Measurements from ENCODE around the gene TOP2A.

Gene TOP2A

DNA sequence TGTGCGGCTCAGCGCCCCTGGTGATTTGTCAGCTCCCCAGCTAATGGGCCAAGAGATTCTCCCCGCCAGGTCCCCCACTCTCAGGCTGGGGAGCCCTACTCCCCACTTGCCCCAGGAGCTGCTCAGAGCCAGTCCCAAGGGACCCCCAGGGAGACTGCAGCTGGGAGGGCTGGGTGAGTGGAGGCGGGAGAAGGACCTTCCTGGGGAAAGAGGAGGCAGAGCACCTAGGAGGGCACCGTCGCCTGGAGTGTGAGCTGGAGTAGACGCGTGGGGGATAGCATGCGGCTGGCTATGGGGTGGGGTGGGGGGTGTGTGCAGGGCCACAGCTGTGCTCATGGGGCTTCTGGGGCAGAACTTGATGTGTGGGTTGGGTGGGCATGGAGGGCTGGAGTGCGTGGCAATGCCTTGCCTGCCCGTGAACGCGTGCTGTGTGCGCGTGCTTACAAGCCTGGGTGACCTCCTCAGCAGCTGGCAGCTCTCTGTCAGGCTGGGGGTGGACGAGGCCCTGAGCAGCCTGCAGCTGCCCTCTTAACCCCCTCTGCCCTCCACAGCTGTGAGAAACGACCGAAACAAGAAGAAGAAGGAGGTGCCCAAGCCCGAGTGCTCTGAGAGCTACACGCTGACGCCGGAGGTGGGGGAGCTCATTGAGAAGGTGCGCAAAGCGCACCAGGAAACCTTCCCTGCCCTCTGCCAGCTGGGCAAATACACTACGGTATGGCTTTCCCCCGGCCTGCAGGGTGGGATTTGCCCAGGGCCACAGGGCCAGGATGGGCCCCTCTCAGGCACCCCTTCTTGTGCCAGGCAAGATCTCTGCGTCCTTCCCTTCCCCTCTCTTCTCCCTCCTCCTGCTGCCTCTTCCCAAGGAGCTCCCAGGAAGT, 66.1 kb downstream of the TOP2A start:
- TF ChIP-seq TAF1 (IDR thresholded peaks at IDR 0.05; ENCODE audit: borderline replicate concordance, low read depth, low read length) (no peak), POLR2AphosphoS5 (IDR thresholded peaks at IDR 0.05; ENCODE audit: low read depth, low read length) (no peak), POLR2A (IDR thresholded peaks at IDR 0.05; ENCODE audit: low read depth, low read length) (no peak)
- FAIRE-seq = no peak
- no peak for DNase-seq (ENCODE audit: insufficient read length)

- DNase-seq (ENCODE audit: insufficient read length) (no peak), FAIRE-seq (no peak)
- TF ChIP-seq TAF1 (IDR thresholded peaks at IDR 0.05; ENCODE audit: borderline replicate concordance, low read depth, low read length) = no peak
These were observed 66.9 kb downstream of the TOP2A start for GRCh38 chr17:40350689-40351358.

- no peak for DNase-seq (ENCODE audit: insufficient read length)
- no peak for FAIRE-seq
- TF ChIP-seq POLR2A (IDR thresholded peaks at IDR 0.05; ENCODE audit: low read depth, low read length) (no peak), TAF1 (IDR thresholded peaks at IDR 0.05; ENCODE audit: borderline replicate concordance, low read depth, low read length) (no peak), POLR2AphosphoS5 (IDR thresholded peaks at IDR 0.05; ENCODE audit: low read depth, low read length) (no peak)
These were observed 67.6 kb downstream of the TOP2A start for GRCh38 chr17:40349895-40350688.

DNA sequence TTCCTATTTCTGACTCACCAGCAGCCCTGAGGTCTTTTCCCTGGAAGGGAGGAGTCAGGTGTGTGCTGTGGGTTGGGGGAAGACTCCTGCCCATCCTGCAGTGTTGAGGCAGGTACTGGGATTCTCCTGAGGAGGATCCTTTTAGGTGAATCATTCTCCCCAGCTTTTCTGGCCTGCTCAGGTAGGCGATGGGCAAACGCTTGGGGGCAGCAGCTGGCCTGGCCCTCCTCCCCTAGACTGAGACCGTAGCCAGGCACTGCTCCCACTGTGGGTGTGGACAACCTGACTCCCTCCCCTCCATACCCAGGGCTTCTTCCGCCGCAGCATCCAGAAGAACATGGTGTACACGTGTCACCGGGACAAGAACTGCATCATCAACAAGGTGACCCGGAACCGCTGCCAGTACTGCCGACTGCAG, 68.2 kb downstream of the TOP2A start:
- TF ChIP-seq POLR2A (IDR thresholded peaks at IDR 0.05; ENCODE audit: low read depth, low read length) (no peak), POLR2AphosphoS5 (IDR thresholded peaks at IDR 0.05; ENCODE audit: low read depth, low read length) (no peak), TAF1 (IDR thresholded peaks at IDR 0.05; ENCODE audit: borderline replicate concordance, low read depth, low read length) (no peak)
- DNase-seq (ENCODE audit: insufficient read length) (no peak), FAIRE-seq (no peak)

DNA sequence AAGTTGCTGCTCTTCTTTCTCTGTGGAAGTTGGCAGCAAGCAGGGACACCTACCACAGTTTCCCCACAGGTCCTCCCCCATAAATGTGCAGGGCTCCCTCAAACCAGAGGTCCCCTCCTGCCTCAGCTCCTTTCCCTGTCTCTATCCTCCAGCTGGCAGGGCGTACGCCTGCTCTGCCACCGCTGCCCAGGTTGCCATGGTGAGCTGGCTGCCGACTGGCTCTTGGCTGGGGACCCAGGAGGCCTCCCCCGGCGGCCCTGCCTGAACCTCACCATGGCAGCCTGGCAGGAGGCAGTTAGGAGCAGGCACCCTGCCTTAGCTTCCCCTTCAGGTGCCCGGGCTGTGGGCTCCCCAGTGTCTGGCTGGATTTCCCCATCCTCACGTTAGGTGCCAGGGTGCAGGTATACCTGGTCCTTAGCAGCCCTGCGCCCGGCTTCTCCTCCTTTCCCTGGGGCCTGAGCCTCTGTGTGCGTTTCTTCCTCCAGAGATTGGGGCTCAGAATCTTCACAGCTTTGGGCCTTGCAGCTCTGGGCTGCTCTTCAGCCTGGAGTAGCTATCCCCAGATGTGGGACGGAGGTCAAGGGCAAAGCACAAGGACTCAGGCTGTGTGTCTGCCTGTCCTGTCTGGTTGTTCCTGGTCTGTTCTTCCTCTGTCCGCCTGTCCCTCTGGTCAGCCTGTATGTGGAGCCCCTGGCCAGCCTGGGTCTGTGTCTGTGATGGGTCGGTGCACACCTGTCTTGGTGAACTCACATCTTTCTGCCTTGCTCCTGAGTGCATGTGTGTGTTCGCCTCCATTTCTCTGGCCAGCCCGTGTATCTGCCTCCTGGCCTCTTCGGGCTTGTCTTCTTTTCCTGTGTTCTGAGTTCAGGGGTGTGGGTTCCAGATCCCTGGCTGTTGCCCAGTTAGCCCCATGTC, 68.9 kb downstream of the TOP2A start:
- TF ChIP-seq POLR2AphosphoS5 (IDR thresholded peaks at IDR 0.05; ENCODE audit: low read depth, low read length) = no peak
- no peak for TF ChIP-seq TAF1 (IDR thresholded peaks at IDR 0.05; ENCODE audit: borderline replicate concordance, low read depth, low read length)
- no peak for TF ChIP-seq POLR2A (IDR thresholded peaks at IDR 0.05; ENCODE audit: low read depth, low read length)
- FAIRE-seq = no peak
- DNase-seq (ENCODE audit: insufficient read length) = no peak

DNA sequence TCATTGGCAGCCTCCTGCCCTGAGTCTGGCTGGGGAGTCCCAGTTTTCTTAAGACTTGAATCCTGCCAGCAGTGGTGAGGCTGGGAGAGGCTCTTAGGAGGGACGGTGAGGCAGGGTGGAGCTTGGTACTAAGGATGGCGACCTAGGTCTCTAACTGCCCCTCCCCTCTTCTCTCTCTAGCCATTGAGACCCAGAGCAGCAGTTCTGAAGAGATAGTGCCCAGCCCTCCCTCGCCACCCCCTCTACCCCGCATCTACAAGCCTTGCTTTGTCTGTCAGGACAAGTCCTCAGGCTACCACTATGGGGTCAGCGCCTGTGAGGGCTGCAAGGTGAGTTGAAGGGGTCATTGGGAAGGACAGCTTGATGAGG, 69.6 kb downstream of the TOP2A start:
- no peak for DNase-seq (ENCODE audit: insufficient read length)
- no peak for TF ChIP-seq POLR2A (IDR thresholded peaks at IDR 0.05; ENCODE audit: low read depth, low read length)
- no peak for TF ChIP-seq POLR2AphosphoS5 (IDR thresholded peaks at IDR 0.05; ENCODE audit: low read depth, low read length)
- TF ChIP-seq TAF1 (IDR thresholded peaks at IDR 0.05; ENCODE audit: borderline replicate concordance, low read depth, low read length) = no peak
- no peak for FAIRE-seq

DNA sequence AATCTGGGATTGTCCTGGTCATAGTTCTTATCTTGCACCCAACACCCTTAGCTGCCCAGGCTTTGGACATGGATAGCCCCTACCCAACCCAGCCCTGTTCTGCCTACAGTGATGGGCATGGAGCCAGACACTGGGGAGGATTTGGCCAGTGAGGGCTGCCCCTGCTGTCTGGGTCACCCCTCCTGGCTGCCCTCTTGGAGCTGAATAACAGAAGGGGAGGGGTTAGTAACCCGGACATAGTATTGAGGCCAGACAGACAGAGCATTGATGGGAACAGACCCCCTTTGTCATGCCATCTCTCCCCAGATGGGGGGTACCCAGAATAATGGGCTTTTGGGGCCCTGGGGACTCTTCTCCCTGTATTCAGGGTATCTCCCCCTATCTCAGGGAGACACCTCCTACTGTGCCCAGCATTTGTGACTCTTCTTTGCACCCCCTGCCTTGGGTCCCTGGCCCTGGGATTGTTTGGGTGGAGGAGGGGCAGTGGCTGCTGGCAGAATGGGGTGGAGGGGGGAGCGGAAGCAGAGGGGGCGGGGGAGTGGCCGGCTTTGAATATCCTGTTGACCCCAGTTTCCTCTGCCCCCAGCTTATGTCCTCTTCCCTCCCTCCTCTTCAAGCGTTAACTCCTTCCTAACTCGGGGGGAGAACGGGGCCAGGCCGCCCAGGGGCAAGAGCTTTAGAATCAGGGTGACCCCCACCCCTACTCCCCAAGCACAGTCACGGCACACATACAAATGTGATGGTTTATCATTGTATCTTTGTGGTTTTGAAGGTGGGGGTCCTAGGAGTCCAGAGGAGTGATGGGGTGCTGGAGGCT, 70.2 kb downstream of the TOP2A start:
- no peak for TF ChIP-seq POLR2A (IDR thresholded peaks at IDR 0.05; ENCODE audit: low read depth, low read length)
- TF ChIP-seq TAF1 (IDR thresholded peaks at IDR 0.05; ENCODE audit: borderline replicate concordance, low read depth, low read length) = no peak
- TF ChIP-seq POLR2AphosphoS5 (IDR thresholded peaks at IDR 0.05; ENCODE audit: low read depth, low read length) = no peak
- DNase-seq (ENCODE audit: insufficient read length) (no peak), FAIRE-seq (no peak)

- DNase-seq (ENCODE audit: insufficient read length) (no peak), FAIRE-seq (no peak)
These were observed 70.9 kb downstream of the TOP2A start for GRCh38 chr17:40346765-40347158.

GRCh38 chr17:40345994-40346764, 71.5 kb downstream of the TOP2A start:
- no peak for FAIRE-seq
- TF ChIP-seq TAF1 (IDR thresholded peaks at IDR 0.05; ENCODE audit: borderline replicate concordance, low read depth, low read length) (no peak), POLR2AphosphoS5 (IDR thresholded peaks at IDR 0.05; ENCODE audit: low read depth, low read length) (no peak), POLR2A (IDR thresholded peaks at IDR 0.05; ENCODE audit: low read depth, low read length) (no peak)
- no peak for DNase-seq (ENCODE audit: insufficient read length)

More at GRCh38 chr17:40346765-40347158, 70.9 kb downstream of the TOP2A start:
- TF ChIP-seq TAF1 (IDR thresholded peaks at IDR 0.05; ENCODE audit: borderline replicate concordance, low read depth, low read length) (no peak), POLR2AphosphoS5 (IDR thresholded peaks at IDR 0.05; ENCODE audit: low read depth, low read length) (no peak), POLR2A (IDR thresholded peaks at IDR 0.05; ENCODE audit: low read depth, low read length) (no peak)

Measured in GM12892 (cell line).